ENCODE data around the gene STRBP.

GRCh38 chr9:123216251-123216797 is 52.1 kb downstream of the STRBP start:
- TF ChIP-seq, protein P1, sequence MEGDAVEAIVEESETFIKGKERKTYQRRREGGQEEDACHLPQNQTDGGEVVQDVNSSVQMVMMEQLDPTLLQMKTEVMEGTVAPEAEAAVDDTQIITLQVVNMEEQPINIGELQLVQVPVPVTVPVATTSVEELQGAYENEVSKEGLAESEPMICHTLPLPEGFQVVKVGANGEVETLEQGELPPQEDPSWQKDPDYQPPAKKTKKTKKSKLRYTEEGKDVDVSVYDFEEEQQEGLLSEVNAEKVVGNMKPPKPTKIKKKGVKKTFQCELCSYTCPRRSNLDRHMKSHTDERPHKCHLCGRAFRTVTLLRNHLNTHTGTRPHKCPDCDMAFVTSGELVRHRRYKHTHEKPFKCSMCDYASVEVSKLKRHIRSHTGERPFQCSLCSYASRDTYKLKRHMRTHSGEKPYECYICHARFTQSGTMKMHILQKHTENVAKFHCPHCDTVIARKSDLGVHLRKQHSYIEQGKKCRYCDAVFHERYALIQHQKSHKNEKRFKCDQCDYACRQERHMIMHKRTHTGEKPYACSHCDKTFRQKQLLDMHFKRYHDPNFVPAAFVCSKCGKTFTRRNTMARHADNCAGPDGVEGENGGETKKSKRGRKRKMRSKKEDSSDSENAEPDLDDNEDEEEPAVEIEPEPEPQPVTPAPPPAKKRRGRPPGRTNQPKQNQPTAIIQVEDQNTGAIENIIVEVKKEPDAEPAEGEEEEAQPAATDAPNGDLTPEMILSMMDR (IDR thresholded peaks at IDR 0.05) = no peak
- TF ChIP-seq EZH2 (IDR thresholded peaks at IDR 0.05) = no peak
